ENCODE measurements around the gene IQSEC1. TPM values are rescaled to one million over a fixed set of nuclear protein-coding genes. Genes with fewer than 3 reads are reported as not detected.

IQSEC1 gene
- total RNA-seq, 4 donors from 2014 or later: 56.1 to 99.5 (median 78.2) TPM

- no peaks in the 10 kb centered on the region for H3K4me1 ChIP-seq
- intact Hi-C loops (cut with DNase I): no loop called here
- no peak for DNase-seq (ENCODE audit: extremely low spot score)
- no peaks in the 10 kb centered on the region for H3K36me3 ChIP-seq
- H3K4me3 ChIP-seq: no peak overlapping the region
- no peaks in the 10 kb centered on the region for H3K27me3 ChIP-seq
- TF ChIP-seq, protein P1, sequence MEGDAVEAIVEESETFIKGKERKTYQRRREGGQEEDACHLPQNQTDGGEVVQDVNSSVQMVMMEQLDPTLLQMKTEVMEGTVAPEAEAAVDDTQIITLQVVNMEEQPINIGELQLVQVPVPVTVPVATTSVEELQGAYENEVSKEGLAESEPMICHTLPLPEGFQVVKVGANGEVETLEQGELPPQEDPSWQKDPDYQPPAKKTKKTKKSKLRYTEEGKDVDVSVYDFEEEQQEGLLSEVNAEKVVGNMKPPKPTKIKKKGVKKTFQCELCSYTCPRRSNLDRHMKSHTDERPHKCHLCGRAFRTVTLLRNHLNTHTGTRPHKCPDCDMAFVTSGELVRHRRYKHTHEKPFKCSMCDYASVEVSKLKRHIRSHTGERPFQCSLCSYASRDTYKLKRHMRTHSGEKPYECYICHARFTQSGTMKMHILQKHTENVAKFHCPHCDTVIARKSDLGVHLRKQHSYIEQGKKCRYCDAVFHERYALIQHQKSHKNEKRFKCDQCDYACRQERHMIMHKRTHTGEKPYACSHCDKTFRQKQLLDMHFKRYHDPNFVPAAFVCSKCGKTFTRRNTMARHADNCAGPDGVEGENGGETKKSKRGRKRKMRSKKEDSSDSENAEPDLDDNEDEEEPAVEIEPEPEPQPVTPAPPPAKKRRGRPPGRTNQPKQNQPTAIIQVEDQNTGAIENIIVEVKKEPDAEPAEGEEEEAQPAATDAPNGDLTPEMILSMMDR (IDR thresholded peaks at IDR 0.05): no peak
- TF ChIP-seq POLR2AphosphoS5 (IDR thresholded peaks at IDR 0.05) (no peak), EP300 (IDR thresholded peaks at IDR 0.05) (no peak), POLR2A (IDR thresholded peaks at IDR 0.05; ENCODE audit: low read depth) (no peak)
- no peak overlapping the region for H3K27ac ChIP-seq (replicated peaks in 1 of 4)
- no peaks in the 10 kb centered on the region for H3K9me3 ChIP-seq
- WGBS: 91% methylated on average over 9 of the region's 9 CpGs
Measured at GRCh38 chr3:13030684-13031083, 42.5 kb downstream of the IQSEC1 start.

DNA sequence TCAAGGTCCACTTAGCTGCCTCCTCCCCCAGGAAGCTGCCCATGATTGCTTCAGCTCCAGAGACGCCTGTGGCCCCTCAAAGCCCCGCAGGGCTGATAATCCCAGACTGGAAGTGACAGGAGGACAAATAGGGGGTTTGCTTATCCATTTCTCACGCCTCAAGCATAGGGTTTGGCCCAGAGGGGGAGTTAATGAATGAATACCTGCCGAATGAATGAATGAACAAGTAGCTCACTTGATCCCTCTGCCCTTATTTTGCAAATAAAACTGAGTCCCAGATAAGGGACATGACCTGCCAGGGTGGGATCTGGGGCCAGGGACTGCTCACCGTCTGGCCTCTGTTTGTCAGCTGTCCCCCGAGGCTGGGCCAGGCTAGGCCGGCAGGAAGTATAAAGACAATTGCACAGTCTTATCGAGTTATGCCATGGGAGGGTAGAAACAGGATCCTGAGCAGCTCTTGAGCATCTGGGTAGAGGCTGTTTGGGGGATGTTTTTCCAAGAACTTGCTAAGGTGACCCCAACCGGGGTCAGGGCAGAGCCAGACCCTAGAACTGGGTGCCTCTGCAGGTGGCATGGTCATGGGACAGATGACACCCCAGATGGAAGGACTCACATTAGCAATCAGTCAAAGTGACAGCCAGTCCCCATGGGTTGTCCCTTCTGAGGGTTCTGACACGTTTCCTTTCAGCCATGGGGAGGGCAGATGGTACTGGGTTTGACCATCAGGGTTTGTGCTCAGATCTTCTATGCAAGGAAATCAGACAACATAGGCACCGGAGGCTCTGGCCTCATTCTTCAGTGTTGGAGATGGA, 45.0 kb downstream of the IQSEC1 start:
- 87% methylated on average over 11 of the region's 11 CpGs for WGBS
- Histone ChIP-seq H3K4me1 (peaks cover 2 to 11% (median 3%) of the 10 kb centered on the region in 4 donors), H3K36me3 (no peaks in the 10 kb centered on the region), H3K27ac (replicated peaks in 1 of 4) (no peak overlapping the region), H3K27me3 (no peaks in the 10 kb centered on the region), H3K4me3 (no peak overlapping the region), H3K9me3 (no peaks in the 10 kb centered on the region)
- intact Hi-C loops (cut with DNase I): no loop called here
- no peak for DNase-seq (ENCODE audit: extremely low spot score)
- no peak for TF ChIP-seq EP300 (IDR thresholded peaks at IDR 0.05)
- TF ChIP-seq POLR2AphosphoS5 (IDR thresholded peaks at IDR 0.05): no peak
- TF ChIP-seq, protein P1 (IDR thresholded peaks at IDR 0.05): no peak
- no peak for TF ChIP-seq POLR2A (IDR thresholded peaks at IDR 0.05; ENCODE audit: low read depth)

- WGBS: 97% methylated on average over 7 of the region's 7 CpGs
- H3K27ac ChIP-seq (replicated peaks in 1 of 4): no peak overlapping the region
- TF ChIP-seq, protein P1 (IDR thresholded peaks at IDR 0.05): no peak
- TF ChIP-seq POLR2A (IDR thresholded peaks at IDR 0.05; ENCODE audit: low read depth): no peak
- no peak for TF ChIP-seq EP300 (IDR thresholded peaks at IDR 0.05)
- no peak for TF ChIP-seq POLR2AphosphoS5 (IDR thresholded peaks at IDR 0.05)
- no peaks in the 10 kb centered on the region for H3K36me3 ChIP-seq
- peaks cover 13 to 22% (median 14%) of the 10 kb centered on the region in 4 donors for H3K4me1 ChIP-seq
- intact Hi-C loops (cut with DNase I): no loop called here
- H3K4me3 ChIP-seq: no peak overlapping the region
- H3K9me3 ChIP-seq: no peaks in the 10 kb centered on the region
- DNase-seq (ENCODE audit: extremely low spot score): no peak
- H3K27me3 ChIP-seq: no peaks in the 10 kb centered on the region
Measured at GRCh38 chr3:13027154-13027553, 46.1 kb downstream of the IQSEC1 start.

- TF ChIP-seq EP300 (IDR thresholded peaks at IDR 0.05) (no peak), POLR2A (IDR thresholded peaks at IDR 0.05; ENCODE audit: low read depth) (no peak), POLR2AphosphoS5 (IDR thresholded peaks at IDR 0.05) (no peak)
- TF ChIP-seq, protein P1 (IDR thresholded peaks at IDR 0.05): no peak
- no peak for DNase-seq (ENCODE audit: extremely low spot score)
- Histone ChIP-seq H3K9me3 (no peaks in the 10 kb centered on the region), H3K27ac (replicated peaks in 1 of 4) (no peak overlapping the region), H3K4me3 (no peak overlapping the region), H3K36me3 (no peaks in the 10 kb centered on the region), H3K27me3 (no peaks in the 10 kb centered on the region), H3K4me1 (peaks cover 19 to 28% (median 20%) of the 10 kb centered on the region in 4 donors)
- intact Hi-C loops (cut with DNase I): no loop called here
- WGBS: 93% methylated on average over 3 of the region's 3 CpGs
Measured at GRCh38 chr3:13026534-13026933, 46.7 kb downstream of the IQSEC1 start.
